Measurements from ENCODE around the gene SYNDIG1. TPM values are rescaled to one million over a fixed set of nuclear protein-coding genes. Genes with fewer than 3 reads are reported as not detected.

The SYNDIG1 gene
- total RNA-seq, 2 donors from 2014 or later = 0.78 TPM; not detected in 1

GRCh38 chr20:24678351-24679106, 209.1 kb downstream of the SYNDIG1 start:
- no peak for ATAC-seq
- H3K4me3 ChIP-seq = no peak overlapping the region
- no peaks in the 10 kb centered on the region for H3K9me3 ChIP-seq
- TF ChIP-seq CTCF (IDR thresholded peaks at IDR 0.05) (no peak), POLR2A (IDR thresholded peaks at IDR 0.05) (no peak)
- DNase-seq = no peak
- no peaks in the 10 kb centered on the region for H3K27me3 ChIP-seq
- H3K36me3 ChIP-seq (replicated peaks in 1 of 2; ENCODE audit: insufficient read depth in 1 of 2, low read depth in 2 of 2) = no peaks in the 10 kb centered on the region
- no peak overlapping the region for H3K27ac ChIP-seq
- H3K4me1 ChIP-seq = no peaks in the 10 kb centered on the region
- intact Hi-C loops (cut with DNase I) = no loop called here
- 87 to 89% methylated on average over 13 to 15 of the region's 15 CpGs for WGBS, 2 donors

GRCh38 chr20:24679448-24680047, 210.1 kb downstream of the SYNDIG1 start:
- Histone ChIP-seq H3K27ac (no peak overlapping the region), H3K4me1 (no peaks in the 10 kb centered on the region), H3K4me3 (no peak overlapping the region), H3K36me3 (replicated peaks in 1 of 2; ENCODE audit: insufficient read depth in 1 of 2, low read depth in 2 of 2) (no peaks in the 10 kb centered on the region), H3K27me3 (no peaks in the 10 kb centered on the region), H3K9me3 (no peaks in the 10 kb centered on the region)
- ATAC-seq (no peak), DNase-seq (no peak)
- WGBS, 2 donors = 75 to 79% methylated on average over 9 of the region's 9 CpGs
- intact Hi-C loops (cut with DNase I) = no loop called here
- no peak for TF ChIP-seq POLR2A (IDR thresholded peaks at IDR 0.05)
- no peak for TF ChIP-seq CTCF (IDR thresholded peaks at IDR 0.05)

- Histone ChIP-seq H3K9me3 (no peaks in the 10 kb centered on the region), H3K4me1 (no peaks in the 10 kb centered on the region), H3K27me3 (no peaks in the 10 kb centered on the region), H3K4me3 (no peak overlapping the region), H3K27ac (no peak overlapping the region), H3K36me3 (replicated peaks in 1 of 2; ENCODE audit: insufficient read depth in 1 of 2, low read depth in 2 of 2) (no peaks in the 10 kb centered on the region)
- intact Hi-C loops (cut with DNase I) = no loop called here
- DNase-seq = no peak
- 81% methylated on average over 14 of the region's 14 CpGs; no CpG with 5 or more reads in 1 of the 2 donors for WGBS, 2 donors
- no peak for ATAC-seq
- no peak for TF ChIP-seq CTCF (IDR thresholded peaks at IDR 0.05)
- TF ChIP-seq POLR2A (IDR thresholded peaks at IDR 0.05) = no peak
Observed at GRCh38 chr20:24681634-24682495, 212.4 kb downstream of the SYNDIG1 start.

GRCh38 chr20:24682496-24682985, 213.1 kb downstream of the SYNDIG1 start:
- ATAC-seq = no peak
- no peak for TF ChIP-seq POLR2A (IDR thresholded peaks at IDR 0.05)
- TF ChIP-seq CTCF (IDR thresholded peaks at IDR 0.05) = no peak
- 84 to 96% methylated on average over 5 of the region's 5 CpGs for WGBS, 2 donors

More at GRCh38 chr20:24682496-24682985, 213.1 kb downstream of the SYNDIG1 start:
- intact Hi-C loops (cut with DNase I) = no loop called here
- Histone ChIP-seq H3K4me3 (no peak overlapping the region), H3K27ac (no peak overlapping the region), H3K27me3 (no peaks in the 10 kb centered on the region), H3K9me3 (peaks cover 0 to under 1% (median 0%) of the 10 kb centered on the region in 3 donors), H3K4me1 (no peaks in the 10 kb centered on the region), H3K36me3 (replicated peaks in 1 of 2; ENCODE audit: insufficient read depth in 1 of 2, low read depth in 2 of 2) (no peaks in the 10 kb centered on the region)
- DNase-seq = no peak

Data from body of pancreas (tissue), 4 donors.